NCI-H1930 (cell line): Measurements from ENCODE around the gene CFAP20DC.
"Not testable (repeated sequence)": the region's sequence is repeated elsewhere in the genome, so short reads cannot be mapped to it uniquely, and the experiment has no call there.

Source experiments
- DNase-seq, 2 experiments: peaks; one replicate each; lab custom pipeline; 2025; lab: John Stamatoyannopoulos, UW

CFAP20DC gene

DNA sequence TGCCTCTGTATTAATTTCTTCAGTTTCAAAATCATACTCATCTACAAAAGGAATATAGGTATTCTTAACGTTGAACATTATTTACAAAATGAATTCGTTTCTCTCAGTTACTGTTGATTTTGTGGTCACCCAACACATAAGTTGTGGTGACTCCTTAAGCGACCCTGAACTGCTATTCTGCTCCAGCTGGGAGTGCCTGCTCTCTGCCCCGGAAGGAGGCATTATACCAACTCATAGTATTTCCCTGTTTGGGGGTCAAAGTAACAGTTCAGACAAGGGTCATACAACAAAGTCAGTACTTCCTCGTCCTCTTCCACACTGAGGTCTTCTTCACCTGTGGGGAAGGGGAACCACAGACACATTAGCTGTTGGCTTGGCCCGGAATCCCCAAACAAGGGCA is 307.6 kb downstream of the CFAP20DC start:
- no peak for DNase-seq

DNA sequence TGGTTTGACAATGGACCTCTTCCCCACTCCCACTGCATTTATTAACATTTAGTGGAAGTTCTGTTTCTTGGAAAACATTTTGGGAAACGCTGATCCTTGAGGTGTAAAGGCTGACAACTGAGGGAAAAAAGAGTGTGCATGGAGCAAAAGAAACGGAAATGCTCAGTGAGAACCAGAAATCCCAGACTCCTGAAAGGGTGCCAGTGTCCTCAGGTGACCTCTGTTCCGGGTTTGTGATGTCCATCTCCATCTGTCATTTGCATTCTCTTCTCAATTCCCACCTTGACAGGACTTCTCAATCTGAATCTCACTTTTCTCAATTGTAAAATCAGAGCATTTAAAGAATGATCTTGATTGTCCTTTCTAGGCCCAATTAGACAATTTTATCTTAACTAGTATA is 312.2 kb downstream of the CFAP20DC start:
- no peak for DNase-seq

DNA sequence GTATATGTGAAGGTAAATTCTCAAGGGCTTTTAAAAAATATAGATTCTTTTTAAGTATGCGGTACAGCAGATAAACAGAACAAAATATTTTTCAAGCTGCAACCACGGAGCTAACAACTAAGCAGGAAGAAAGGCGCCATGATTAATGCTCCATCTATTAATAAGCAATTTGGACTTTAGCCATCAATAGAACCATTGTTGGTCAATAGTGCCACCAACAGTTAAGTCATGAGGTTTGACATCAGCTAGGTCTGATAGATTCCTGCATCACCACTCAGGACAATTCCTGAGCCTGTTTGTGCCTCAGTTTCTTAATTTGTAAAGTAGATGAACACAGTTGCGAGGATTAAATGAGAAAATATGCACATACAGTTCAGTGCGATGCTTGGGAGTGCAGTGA is 318.2 kb downstream of the CFAP20DC start:
- no peak for DNase-seq

DNA sequence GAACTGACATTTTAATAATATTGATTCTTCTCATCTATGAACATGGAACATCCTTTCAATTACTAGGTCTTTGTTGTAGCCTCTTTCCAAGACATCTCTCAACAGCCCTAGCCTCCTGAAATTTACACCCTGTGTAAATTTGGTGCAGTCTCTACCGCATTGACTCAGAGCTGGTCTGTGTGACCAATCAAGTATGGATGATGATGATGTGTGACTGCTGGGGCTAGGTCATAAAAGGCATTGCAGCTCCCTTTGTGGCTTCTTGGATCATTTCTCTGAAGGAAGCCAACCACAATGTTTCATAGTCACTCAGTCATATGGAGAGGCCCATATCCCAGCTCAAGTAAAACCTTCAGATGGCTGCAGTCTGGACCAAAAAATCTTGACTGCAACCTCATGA is 321.1 kb downstream of the CFAP20DC start:
- no peak for DNase-seq

DNA sequence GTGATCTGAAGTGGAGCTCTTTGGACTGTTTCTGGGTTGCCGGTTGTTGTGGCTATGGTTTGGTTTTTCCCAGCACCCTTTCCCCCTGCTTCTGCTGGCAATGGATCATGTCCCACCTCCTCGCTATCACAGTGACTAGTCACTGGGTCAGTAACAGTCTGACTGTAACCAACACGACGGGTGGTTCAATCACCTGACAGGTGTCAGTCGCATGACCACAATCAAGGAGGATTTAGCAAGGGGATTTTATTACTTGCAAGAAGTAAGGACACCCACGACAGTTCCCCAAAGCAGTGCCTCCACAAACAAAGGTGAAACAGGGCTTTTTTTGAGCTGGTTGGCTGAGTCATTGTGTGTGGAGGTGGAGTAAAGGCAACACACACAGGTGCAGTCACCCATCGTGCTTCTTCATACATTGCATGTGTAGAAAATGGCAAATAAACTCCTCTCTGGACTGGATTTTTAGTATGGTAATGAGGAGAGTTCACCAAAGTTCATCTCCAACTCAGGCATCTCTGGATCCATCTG is 324.4 kb downstream of the CFAP20DC start:
- no peak for DNase-seq

DNA sequence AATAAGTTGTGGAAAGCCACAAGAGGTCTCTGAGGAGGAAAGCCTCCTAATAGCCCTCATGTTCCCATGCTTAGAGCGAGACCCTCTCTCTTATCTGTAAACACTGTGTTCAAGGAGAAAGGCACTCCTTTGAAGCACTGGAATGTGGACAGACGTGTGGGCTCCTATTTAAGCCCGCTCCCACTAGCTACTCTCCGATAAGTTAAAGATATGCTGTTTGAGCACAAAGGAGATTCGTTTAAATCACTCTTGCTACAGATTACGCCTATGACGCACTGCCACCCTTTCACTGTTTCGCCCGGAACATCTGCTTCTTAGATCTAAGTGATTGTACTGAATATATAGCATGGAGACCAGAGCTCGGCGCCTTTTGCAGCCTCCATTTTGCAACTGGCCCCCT is 325.5 kb downstream of the CFAP20DC start:
- no peak for DNase-seq

DNA sequence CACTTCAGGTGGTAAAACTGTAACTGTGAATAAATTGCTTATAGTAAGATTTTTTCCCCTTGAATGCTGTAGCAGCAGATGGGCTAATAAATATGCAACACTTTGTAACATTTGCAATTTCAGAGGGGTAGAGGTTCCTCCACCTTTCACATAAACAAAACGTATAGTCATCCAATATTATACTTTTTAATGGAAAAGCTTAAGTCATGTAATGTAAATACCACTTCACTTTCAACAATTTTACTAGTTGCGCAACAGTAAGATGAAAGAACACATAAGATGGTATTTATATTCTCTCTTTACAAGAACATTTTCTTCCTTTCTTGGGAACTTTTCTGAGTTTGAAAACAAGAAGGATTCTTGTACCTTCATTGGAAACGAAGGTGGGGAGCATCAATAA is 326.7 kb downstream of the CFAP20DC start:
- DNase-seq = no peak

DNA sequence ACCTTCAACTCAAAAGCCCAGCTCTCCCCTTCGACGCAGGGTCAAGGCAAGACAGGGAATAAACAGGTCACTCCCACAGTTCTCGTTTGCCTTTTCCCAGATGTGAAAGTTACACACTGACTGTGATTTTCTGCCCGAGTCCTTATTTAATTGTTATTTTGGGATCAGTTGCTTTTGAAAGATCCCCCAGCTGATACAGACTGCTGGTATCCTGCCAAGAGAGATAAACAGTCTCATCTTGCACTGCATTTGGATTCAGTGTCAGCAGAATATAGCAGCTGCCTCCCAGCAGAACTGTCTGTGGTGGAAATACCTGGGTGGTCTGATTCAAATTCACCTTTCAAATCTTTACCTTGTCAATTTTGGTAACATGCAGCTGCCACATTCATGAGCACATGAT is 327.3 kb downstream of the CFAP20DC start:
- no peak for DNase-seq

DNA sequence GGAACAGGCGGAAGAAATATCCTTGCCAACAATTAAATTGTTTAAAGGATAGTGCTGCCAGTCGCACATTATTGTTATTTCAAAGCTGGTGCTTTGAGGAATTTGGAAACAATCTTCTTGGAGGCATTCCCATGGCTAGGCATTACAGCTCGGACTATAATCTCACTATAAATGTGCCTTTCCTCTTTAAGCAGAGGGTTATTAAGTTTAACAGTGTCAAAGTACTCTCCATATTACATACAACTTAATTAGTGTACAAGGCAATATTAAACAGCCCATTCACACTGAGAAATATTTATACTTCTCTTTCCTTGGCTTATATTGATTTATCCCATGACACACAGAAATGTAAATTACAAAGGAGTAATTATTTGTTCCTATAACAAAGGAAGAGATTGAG is 329.3 kb downstream of the CFAP20DC start:
- DNase-seq = no peak

DNA sequence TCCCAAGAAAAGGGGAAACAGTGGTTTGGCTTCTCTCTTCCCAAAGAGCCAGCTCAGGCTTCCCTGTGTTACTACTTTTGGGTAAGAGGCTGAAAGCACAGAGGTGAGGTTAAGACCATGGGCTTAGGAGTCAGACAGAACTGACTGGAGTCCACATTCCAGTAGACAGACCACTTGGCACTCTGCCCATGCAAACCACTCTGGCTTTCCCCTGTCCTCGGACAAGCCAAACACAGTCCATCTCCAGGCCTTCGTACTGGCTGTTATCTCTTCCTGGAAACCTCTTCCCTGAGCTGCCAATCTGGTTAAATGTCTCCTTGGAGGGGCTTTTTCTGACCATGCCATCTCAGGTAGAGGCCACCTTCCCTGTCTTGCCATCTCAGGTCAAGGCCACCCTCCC is 330.1 kb downstream of the CFAP20DC start:
- DNase-seq = no peak

DNA sequence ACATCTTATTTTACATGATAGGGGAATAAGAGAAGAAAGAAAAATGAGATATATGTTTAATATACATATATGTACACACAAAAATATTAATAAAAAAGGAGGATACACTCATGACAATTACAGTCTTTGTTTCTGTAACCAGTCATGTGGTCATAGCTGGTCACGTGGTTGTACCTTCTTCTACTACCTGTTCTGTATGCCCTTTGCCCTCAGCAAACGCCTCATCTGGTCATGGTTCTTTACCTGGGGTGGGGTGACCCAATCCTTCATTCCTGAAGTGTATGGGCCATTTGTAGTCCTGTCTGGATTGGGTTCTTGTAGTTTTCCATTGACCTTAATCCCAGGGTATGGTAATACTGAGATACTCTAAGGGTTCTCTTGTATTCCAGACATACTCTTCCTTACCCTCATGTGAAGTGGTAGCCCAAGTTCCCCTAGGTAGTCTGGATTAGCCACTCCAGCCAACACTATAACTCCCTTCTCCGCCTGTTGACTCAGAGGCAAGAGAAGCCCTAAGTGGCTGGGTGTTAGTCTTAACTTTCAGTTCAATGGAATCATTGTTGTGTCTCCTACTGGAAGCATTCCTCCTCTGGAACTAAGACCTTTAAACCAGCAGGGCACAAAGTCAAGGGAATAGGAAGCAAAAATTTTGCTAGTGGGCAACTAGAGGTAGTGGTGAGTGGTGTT is 336.0 kb downstream of the CFAP20DC start:
- no peak for DNase-seq

DNA sequence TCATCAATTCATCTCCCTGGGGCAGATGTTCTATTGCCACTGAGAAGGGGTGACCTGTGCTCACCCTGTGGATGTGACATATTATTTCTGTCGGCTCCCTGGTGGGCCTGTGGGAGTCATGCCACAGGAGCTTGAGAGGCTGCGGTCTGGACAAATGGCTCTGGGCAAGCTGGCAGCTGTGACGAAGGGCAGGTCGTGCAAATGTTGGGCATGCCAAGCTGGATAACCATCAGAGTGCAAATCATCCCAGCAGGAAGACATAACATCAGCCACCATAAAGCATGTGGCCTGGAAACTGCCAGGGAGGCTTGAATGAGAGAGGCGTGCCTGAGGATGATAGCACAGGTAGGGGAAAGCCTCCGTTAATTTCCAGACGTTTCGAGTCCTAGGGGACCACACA is 338.0 kb downstream of the CFAP20DC start:
- no peak for DNase-seq

DNA sequence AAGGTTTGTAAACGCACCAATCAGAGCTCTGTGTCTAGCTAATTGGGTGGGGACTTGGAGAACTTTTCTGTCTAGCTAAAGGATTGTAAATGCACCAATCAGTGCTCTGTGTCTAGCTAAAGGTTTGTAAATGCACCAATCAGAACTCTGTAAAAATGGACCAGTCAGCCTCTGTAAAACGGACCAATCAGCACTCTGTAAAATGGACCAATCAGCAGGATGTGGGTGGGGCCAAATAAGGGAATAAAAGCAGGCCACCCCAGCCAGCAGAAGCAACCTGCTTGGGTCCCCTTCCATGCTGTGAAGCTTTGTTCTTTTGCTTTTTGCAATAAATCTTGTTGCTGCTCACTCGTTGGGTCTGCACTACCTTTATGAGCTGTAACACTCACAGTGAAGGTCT is 340.8 kb downstream of the CFAP20DC start:
- not testable (repeated sequence) for DNase-seq

DNA sequence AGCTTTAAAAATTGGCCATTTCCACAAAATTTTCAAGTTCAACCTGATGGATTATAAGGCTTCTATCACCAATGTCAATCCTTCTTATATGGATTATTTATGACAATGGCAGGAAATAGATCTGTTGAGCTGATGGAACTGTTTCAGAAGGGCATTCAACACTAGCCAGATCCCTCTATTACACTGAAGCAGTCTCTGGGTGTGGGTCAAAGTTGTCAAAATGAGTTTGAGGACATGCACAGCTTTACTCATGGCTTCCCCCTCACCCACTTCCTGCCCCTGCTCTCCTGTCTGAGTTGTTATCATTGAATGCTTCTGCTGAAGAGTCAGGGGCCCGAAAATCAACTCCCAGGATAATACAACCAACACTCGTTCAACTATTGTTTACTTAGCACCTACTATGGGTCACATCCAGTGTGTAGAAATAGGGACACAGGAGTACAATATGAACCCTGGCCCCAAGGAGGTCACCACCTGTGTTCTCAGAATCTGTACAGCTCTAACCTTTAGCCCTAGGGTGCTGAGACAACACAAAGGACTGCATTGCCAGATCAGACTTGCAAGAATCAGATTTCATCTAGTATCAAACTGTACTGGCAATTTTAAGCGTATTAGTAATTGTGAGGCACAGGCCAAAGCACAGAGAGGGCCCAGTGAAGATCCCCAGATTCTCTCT is 341.6 kb downstream of the CFAP20DC start:
- DNase-seq = no peak

DNA sequence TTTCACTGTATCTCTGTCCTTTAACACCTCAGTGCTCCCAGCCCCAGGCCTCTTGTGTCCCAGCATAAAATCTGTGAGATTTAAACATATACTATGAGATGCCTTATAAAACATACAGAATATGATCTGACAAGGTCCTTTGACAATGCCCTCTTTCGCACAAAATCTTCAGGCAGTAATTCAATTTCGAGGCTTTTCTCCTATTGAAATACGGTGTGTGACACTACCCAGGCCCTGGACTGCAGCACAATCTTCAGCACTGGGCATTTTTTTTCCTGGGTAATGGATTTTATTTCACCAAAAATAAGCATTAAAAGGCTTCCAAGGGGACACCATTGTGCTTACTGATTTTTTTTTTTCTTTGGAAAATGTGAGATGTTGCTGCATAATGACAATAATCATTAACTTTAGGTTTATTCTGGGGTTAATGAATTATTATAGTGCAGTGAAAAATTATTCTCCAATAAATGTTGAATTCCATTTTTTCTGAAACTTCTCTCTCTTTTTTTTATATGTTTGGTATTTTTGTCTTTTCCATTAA is 342.4 kb downstream of the CFAP20DC start:
- DNase-seq = no peak

DNA sequence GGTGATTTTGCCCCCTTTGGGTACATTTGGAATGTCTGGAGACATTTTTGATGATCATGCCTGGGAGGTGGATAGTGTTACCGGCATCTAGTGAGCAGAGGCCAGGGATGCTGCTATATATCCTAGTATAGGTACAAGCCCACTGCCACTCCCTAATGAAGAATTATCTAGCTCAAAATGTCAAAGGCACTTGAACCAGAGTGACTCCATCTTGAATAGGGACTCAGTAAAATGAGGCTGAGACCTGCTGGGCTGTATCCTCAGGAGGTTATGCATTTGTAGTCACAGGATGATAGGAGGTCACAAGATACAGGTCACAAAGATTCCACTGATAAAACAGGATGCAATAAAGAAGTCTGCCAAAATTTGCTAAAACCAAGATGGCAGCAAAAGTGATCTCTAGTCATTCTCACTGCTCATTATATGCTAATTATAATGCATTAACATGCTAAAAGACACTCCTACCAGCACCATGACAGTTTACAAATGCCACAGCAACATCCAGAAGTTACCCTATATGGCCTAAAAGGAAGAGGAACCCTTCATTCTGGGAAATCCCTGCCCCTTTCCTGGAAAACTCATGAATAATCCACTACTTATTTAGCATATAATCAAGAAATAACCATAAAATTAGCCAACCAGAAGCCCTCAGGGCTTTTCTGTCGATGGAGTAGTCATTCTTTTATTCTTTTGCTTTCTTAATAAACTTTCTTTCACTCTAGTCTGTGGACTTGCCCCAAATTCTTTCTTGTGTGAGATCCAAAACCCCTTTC is 343.2 kb downstream of the CFAP20DC start:
- DNase-seq = no peak

DNA sequence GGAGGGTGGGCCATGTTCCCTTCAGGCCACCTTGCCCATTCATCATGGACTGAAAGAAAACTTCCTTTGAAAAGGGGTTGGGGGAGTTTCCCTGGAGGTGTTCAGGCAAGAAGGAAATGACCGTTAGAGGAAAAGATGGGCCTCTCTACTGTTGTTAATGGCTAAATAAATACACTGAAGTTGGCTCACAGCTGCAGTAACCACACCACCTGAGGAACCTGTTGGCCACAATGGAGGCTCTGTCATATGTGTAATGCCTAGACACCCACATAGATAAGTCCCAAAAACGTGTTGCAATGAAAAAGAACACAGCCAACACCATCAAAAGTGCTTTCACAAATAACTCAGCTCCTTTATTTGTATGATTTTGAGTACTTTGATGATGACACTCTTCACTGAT is 345.1 kb downstream of the CFAP20DC start:
- DNase-seq = no peak

DNA sequence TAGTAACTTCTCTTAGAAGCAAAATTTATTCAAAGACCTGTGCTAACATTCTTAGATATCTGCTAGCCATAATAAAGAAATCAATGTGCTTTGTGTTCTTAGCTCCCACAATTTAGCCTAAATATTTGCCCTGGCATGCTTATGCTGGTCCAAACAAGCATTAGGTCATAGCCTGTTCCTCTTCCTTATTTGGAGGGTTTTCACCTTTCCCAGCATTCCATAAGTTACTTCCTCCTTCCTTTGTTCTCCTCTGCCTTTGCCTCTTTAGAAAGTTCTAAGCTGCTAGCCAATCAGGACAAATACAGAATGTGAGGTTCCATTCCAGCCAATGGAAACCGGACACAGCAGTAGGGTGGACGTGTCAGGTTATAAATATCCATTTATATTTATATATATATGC is 345.5 kb downstream of the CFAP20DC start:
- DNase-seq = not testable (repeated sequence)

DNA sequence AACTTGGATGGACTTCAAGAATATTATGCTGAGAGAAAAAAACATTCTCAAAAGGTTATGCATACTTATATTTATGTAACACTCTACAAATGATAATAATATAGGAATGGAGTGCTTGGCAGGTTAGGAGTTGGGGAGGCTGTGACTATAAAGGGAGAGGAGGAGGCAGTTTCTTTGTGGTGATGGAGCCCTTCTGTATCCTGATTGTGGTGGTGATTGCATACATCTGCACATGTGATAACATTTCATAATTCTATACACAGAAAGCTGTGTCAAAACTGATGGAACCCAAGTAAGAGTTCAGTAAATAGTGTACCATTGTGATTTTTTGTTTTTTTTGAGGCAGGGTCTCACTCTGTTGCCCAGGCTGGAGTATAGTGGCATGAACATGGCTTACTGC is 351.6 kb downstream of the CFAP20DC start:
- DNase-seq = no peak

DNA sequence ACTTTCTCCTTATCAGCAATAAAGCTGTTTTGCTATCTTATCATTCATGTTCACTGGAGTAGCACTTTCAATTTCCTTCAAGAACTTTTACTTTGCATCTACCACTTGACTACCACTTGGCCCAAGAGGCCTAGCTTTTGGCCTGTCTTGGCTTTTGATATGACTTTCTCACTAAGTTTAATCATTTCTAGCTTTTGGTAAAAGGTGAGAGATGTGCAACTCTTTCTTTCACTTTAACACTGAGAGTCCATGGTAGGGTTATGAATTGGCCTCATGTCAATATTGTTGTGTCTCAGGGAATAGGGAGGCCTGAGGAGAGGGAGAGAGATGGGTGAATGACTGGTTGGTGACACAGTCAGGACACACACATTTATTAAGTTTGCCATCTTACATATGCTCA is 352.3 kb downstream of the CFAP20DC start:
- no peak for DNase-seq

DNA sequence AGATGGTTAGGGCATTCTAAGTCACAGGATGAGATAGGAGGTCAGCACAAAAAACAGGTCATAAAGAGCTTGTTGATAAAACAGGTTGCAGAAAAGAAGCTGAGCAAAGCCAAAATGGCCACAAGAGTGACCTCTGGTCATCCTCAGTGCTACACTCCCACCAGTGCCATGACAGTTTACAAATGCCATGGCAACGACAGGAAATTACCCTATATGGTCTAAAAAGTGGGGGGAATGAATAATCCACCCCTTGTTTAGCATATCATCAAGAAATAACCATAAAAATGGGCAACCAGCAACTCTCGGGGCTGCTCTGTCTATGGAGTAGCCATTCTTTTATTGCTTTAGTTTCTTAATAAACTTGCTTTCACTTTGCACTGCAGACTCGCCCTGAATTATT is 353.0 kb downstream of the CFAP20DC start:
- not testable (repeated sequence) for DNase-seq

DNA sequence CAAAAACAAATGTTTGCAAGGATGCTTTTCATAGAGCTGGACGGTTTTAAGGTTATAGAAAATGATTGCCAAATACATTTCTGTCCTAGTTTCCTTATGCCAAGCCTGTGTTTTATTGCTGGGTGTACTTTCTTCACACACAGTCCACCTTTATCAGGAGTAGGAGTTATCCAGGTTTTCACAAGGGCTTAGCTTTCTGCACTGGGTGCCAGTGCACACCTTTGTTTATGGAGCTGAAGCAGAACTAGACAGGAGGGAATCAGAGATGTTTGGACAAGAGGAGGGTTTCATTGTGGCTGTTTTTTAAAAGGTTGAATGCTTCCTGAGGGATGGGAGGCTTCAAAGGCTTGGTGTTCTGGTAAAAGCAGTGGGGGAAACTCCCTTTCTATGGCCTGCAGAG is 353.7 kb downstream of the CFAP20DC start:
- no peak for DNase-seq

DNA sequence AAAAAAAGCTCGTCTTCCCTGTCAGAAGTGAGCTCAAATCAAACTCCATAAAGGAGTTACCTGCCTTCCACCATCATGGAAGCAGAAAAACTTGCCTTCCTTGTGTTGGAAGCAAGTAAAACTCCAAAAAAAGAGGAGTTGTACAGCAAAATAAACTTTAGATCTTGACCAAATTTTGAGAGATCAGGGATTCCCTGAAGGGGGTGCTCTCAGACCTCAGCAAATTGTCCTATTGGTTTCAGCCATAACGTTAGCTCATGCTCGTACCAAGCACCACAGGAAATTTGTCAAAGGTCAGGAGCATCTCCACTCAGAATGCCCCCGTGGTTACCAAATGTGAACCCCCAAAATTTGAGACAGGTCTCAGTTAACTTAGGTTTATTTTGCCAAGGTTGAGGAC is 354.5 kb downstream of the CFAP20DC start:
- not testable (repeated sequence) for DNase-seq
